HepG2 (cell line): Measurements from ENCODE around the gene TP73. TPM values are rescaled to one million over a fixed set of nuclear protein-coding genes. Genes with fewer than 3 reads are reported as not detected.

Source experiments
- AGO2 ChIP-seq: fragments of 200-400 bp; formaldehyde crosslinking; optimal IDR thresholded peaks from 2 replicates; pipeline ENCODE3; 2017; ENCODE audit warnings: mild to moderate bottlenecking, low read depth, low read length, moderate library complexity
- DPF2 ChIP-seq: sonication (generic); formaldehyde crosslinking; IDR thresholded peaks from 2 replicates; pipeline ENCODE4 v1.4.0; 2020; ENCODE audit warnings: mild to moderate bottlenecking, low read depth, missing genetic modification reagents, borderline replicate concordance
- GPN1 ChIP-seq: sonication (generic); formaldehyde crosslinking; IDR thresholded peaks from 2 replicates; pipeline ENCODE4 v1.5.1; 2020; ENCODE audit warnings: missing genetic modification reagents, borderline replicate concordance
- HDAC2 ChIP-seq: sonication (generic); formaldehyde crosslinking; IDR thresholded peaks from 2 replicates; pipeline ENCODE4 v1.4.0; 2020; ENCODE audit warnings: missing genetic modification reagents
- HOXA7 ChIP-seq: sonication (generic); formaldehyde crosslinking; IDR thresholded peaks from 2 replicates; pipeline ENCODE4 v1.8.1; 2022; ENCODE audit warnings: mild to moderate bottlenecking, missing genetic modification reagents, moderate library complexity
- PRPF4 ChIP-seq: fragments of 200-400 bp; formaldehyde crosslinking; IDR thresholded peaks from 2 replicates; pipeline ENCODE4 v1.6.1; 2016; ENCODE audit warnings: low read length, low read depth; ENCODE audit not compliant: poor library complexity, severe bottlenecking
- SMYD3 ChIP-seq: sonication (generic); formaldehyde crosslinking; IDR thresholded peaks from 2 replicates; pipeline ENCODE4 v1.8.1; 2023; ENCODE audit warnings: mild to moderate bottlenecking, missing genetic modification reagents
- SNAPC2 ChIP-seq: sonication (generic); formaldehyde crosslinking; IDR thresholded peaks from 2 replicates; pipeline ENCODE4 v1.8.1; 2022; ENCODE audit warnings: mild to moderate bottlenecking, missing genetic modification reagents
- XBP1 ChIP-seq: sonication (generic); formaldehyde crosslinking; IDR thresholded peaks from 2 replicates; pipeline ENCODE4 v1.5.0; 2020; ENCODE audit warnings: missing genetic modification reagents
- ZC3H4 ChIP-seq: sonication (generic); formaldehyde crosslinking; IDR thresholded peaks from 2 replicates; pipeline ENCODE4 v1.4.0; 2020; ENCODE audit warnings: missing genetic modification reagents, borderline replicate concordance
- ZMYM4 ChIP-seq: sonication (generic); formaldehyde crosslinking; IDR thresholded peaks from 2 replicates; pipeline ENCODE4 v1.8.1; 2023; ENCODE audit warnings: mild to moderate bottlenecking, missing genetic modification reagents
- ZNF615 ChIP-seq: sonication (generic); formaldehyde crosslinking; IDR thresholded peaks from 2 replicates; pipeline ENCODE4 v1.5.0; 2020; ENCODE audit warnings: mild to moderate bottlenecking, missing genetic modification reagents, borderline replicate concordance
- ZNF773 ChIP-seq: sonication (generic); formaldehyde crosslinking; IDR thresholded peaks from 2 replicates; pipeline ENCODE4 v1.4.0; 2020; ENCODE audit warnings: missing genetic modification reagents, borderline replicate concordance
- ZNF83 ChIP-seq: sonication (generic); formaldehyde crosslinking; IDR thresholded peaks from 2 replicates; pipeline ENCODE4 v1.4.0; 2020; ENCODE audit warnings: missing genetic modification reagents, mild to moderate bottlenecking, borderline replicate concordance
- ZNF878 ChIP-seq: sonication (generic); formaldehyde crosslinking; IDR thresholded peaks from 2 replicates; pipeline ENCODE4 v1.8.1; 2023; ENCODE audit warnings: mild to moderate bottlenecking, missing genetic modification reagents, moderate library complexity
- polyA plus RNA-seq, 8 experiments: library from polyadenylated mRNA; depleted of rRNA in 3 of 8; stranded (reverse) in 7 of 8; unstranded in 1 of 8; fragments of >200 nt; fragmentation: Illumina TruSeq in 4 of 8; extraction: Trizol in 4 of 8; gene quantifications; 2 replicates each; pipeline versions ENCODE4 v1.2.1 to v1.2.3, GENCODE V29; 2011 to 2016; ENCODE audit warnings: low read depth in 4 of 8, missing spikeins in 1 of 8, mixed read lengths in 1 of 8; ENCODE audit not compliant: insufficient read depth in 1 of 8
- total RNA-seq, 5 experiments: library from RNA; depleted of rRNA; stranded (reverse); fragments of >200 nt; fragmentation: Illumina TruSeq; extraction: Trizol; gene quantifications; 2 replicates each; pipeline ENCODE4 v1.2.3, GENCODE V29; 2016; ENCODE audit warnings: low read depth in 1 of 5
- TF ChIP-seq, protein P1 (sequence below): sonication (generic); formaldehyde crosslinking; IDR thresholded peaks from 2 replicates; pipeline ENCODE4 v1.5.0; 2020; ENCODE audit warnings: mild to moderate bottlenecking, low read depth, missing genetic modification reagents, borderline replicate concordance
- TF ChIP-seq, protein P2 (sequence below): IDR thresholded peaks from 2 replicates; pipeline ENCODE4 v1.6.1; 2016; ENCODE audit warnings: low read depth, borderline replicate concordance
- TF ChIP-seq, protein P3 (sequence below): sonication (generic); formaldehyde crosslinking; IDR thresholded peaks from 2 replicates; pipeline ENCODE4 v1.4.0; 2020; ENCODE audit warnings: missing genetic modification reagents
- TF ChIP-seq, protein P4 (sequence below): sonication (generic); formaldehyde crosslinking; IDR thresholded peaks from 2 replicates; pipeline ENCODE4 v1.8.0; 2022; ENCODE audit warnings: low read depth, missing genetic modification reagents
- TF ChIP-seq, protein P5 (sequence below): sonication (generic); formaldehyde crosslinking; IDR thresholded peaks from 2 replicates; pipeline ENCODE4 v1.4.0; 2020; ENCODE audit warnings: missing genetic modification reagents; ENCODE audit errors: not compliant biosample characterization
- TF ChIP-seq, protein P6 (sequence below): sonication (generic); formaldehyde crosslinking; IDR thresholded peaks from 2 replicates; pipeline ENCODE4 v1.5.0; 2020; ENCODE audit warnings: missing genetic modification reagents, mild to moderate bottlenecking, borderline replicate concordance
- TF ChIP-seq, protein P7 (sequence below): sonication (generic); formaldehyde crosslinking; conservative IDR thresholded peaks from 2 replicates; pipeline ENCODE4 v1.5.0; 2020; ENCODE audit warnings: missing genetic modification reagents

The TP73 gene
- total and polyA plus RNA-seq, 2 of the 13 experiments (the other 11 are each of a cell fraction or from before 2014, with no cell fraction given) = 0.49 to 1.1 TPM

DNA sequence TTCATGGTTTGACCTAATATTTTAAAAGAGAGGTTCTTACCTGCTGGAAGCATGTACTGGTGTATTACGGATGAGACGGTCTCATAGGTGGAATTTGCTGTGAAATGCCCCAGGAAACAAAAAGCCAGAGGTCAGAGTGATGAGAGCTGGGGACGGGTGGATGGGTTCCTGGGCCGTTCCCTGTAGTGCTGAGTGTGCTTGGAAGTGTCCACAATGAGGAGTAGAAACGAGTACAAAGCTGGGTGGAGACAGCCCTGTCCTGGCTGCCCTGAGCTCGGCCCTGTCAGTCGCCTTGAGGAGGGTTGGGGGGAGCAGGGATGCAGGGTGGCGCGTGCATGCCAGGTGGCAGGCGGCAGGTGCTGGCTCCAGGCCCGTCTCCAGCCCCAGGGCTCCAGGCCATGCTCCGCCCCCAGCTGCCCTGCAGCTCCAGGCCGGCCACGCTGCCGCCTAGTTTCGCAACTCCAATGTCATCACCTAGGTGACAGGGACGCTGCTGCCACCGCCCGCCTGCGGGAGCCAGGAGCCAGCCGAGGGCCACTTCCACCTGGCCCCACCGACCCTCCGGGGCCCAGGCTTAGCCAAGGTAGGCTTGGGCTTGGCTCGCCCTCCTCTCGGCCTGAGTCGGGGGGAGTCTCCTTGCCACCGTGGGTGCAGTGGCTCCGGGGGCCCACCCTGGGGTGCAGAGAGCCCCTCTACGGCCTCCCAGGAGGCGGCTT lies 16.4 kb downstream of the TP73 start (continued):
- TF ChIP-seq ZNF773 (CRISPR knock-in tag) = no peak
- TF ChIP-seq, protein P1, sequence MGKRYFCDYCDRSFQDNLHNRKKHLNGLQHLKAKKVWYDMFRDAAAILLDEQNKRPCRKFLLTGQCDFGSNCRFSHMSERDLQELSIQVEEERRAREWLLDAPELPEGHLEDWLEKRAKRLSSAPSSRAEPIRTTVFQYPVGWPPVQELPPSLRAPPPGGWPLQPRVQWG (CRISPR knock-in tag) = no peak
- no peak for TF ChIP-seq PRPF4
- TF ChIP-seq XBP1 (CRISPR knock-in tag) = no peak
- no peak for TF ChIP-seq ZNF83 (CRISPR knock-in tag)
- TF ChIP-seq, protein P2, sequence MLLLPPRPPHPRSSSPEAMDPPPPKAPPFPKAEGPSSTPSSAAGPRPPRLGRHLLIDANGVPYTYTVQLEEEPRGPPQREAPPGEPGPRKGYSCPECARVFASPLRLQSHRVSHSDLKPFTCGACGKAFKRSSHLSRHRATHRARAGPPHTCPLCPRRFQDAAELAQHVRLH (CRISPR knock-in tag) = peak; percentile 51; the same call in 1 of the 2 replicates
- peak; percentile 80 for TF ChIP-seq HDAC2 (CRISPR knock-in tag)
- TF ChIP-seq ZNF878 = no peak
- no peak for TF ChIP-seq GPN1
- TF ChIP-seq ZC3H4 (CRISPR knock-in tag) = no peak
- no peak for TF ChIP-seq ZNF615
- TF ChIP-seq, protein P3, sequence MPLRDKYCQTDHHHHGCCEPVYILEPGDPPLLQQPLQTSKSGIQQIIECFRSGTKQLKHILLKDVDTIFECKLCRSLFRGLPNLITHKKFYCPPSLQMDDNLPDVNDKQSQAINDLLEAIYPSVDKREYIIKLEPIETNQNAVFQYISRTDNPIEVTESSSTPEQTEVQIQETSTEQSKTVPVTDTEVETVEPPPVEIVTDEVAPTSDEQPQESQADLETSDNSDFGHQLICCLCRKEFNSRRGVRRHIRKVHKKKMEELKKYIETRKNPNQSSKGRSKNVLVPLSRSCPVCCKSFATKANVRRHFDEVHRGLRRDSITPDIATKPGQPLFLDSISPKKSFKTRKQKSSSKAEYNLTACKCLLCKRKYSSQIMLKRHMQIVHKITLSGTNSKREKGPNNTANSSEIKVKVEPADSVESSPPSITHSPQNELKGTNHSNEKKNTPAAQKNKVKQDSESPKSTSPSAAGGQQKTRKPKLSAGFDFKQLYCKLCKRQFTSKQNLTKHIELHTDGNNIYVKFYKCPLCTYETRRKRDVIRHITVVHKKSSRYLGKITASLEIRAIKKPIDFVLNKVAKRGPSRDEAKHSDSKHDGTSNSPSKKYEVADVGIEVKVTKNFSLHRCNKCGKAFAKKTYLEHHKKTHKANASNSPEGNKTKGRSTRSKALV (CRISPR knock-in tag) = peak; percentile 79
- TF ChIP-seq ZMYM4 (CRISPR knock-in tag) = 0 out of 2 replicates have a peak, but pooled peaks have one; percentile 26
- TF ChIP-seq, protein P4, sequence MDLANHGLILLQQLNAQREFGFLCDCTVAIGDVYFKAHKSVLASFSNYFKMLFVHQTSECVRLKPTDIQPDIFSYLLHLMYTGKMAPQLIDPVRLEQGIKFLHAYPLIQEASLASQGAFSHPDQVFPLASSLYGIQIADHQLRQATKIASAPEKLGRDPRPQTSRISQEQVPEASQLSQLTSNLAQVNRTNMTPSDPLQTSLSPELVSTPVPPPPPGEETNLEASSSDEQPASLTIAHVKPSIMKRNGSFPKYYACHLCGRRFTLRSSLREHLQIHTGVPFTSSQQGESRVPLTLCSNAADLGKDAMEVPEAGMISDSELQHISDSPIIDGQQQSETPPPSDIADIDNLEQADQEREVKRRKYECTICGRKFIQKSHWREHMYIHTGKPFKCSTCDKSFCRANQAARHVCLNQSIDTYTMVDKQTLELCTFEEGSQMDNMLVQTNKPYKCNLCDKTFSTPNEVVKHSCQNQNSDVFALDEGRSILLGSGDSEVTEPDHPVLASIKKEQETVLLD (CRISPR knock-in tag) = no peak
- no peak for TF ChIP-seq SNAPC2
- TF ChIP-seq, protein P5, sequence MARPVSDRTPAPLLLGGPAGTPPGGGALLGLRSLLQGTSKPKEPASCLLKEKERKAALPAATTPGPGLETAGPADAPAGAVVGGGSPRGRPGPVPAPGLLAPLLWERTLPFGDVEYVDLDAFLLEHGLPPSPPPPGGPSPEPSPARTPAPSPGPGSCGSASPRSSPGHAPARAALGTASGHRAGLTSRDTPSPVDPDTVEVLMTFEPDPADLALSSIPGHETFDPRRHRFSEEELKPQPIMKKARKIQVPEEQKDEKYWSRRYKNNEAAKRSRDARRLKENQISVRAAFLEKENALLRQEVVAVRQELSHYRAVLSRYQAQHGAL = no peak
- TF ChIP-seq AGO2 = no peak
- TF ChIP-seq, protein P6, sequence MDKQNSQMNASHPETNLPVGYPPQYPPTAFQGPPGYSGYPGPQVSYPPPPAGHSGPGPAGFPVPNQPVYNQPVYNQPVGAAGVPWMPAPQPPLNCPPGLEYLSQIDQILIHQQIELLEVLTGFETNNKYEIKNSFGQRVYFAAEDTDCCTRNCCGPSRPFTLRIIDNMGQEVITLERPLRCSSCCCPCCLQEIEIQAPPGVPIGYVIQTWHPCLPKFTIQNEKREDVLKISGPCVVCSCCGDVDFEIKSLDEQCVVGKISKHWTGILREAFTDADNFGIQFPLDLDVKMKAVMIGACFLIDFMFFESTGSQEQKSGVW (CRISPR knock-in tag) = no peak
- TF ChIP-seq DPF2 (CRISPR knock-in tag) = no peak; the same call in 1 of the 2 replicates
- no peak for TF ChIP-seq SMYD3 (CRISPR knock-in tag)
- TF ChIP-seq, protein P7, sequence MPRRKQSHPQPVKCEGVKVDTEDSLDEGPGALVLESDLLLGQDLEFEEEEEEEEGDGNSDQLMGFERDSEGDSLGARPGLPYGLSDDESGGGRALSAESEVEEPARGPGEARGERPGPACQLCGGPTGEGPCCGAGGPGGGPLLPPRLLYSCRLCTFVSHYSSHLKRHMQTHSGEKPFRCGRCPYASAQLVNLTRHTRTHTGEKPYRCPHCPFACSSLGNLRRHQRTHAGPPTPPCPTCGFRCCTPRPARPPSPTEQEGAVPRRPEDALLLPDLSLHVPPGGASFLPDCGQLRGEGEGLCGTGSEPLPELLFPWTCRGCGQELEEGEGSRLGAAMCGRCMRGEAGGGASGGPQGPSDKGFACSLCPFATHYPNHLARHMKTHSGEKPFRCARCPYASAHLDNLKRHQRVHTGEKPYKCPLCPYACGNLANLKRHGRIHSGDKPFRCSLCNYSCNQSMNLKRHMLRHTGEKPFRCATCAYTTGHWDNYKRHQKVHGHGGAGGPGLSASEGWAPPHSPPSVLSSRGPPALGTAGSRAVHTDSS = no peak
- TF ChIP-seq HOXA7 (CRISPR knock-in tag) = no peak
